H1 (cell line): ENCODE measurements around the gene TFDP1. TPM values are rescaled to one million over a fixed set of nuclear protein-coding genes. Genes with fewer than 3 reads are reported as not detected.

Experiments
- YY1 ChIP-seq: IDR thresholded peaks from 2 replicates; pipeline ENCODE4 v1.6.1; 2011; ENCODE audit warnings: low read depth, mild to moderate bottlenecking, low read length
- polyA plus RNA-seq, 7 experiments: library from polyadenylated mRNA; depleted of rRNA in 3 of 7; stranded (reverse) in 5 of 7; unstranded in 2 of 7; fragments of >200 nt in 5 of 7; fragments of 200-250 nt in 2 of 7; gene quantifications; 1 replicate in 5 of 7; 2 replicates in 1 of 7; 4 replicates in 1 of 7; pipeline versions ENCODE4 v1.2.1 to v1.2.3, GENCODE V29; 2011 to 2013; ENCODE audit warnings: missing spikeins in 2 of 7, mixed read lengths in 2 of 7
- total RNA-seq: library from RNA; stranded (reverse); fragmentation: NEBNext Ultra II Directional; extraction: Animal tissue kit (Norgen Biotek cat#: 25700); gene quantifications from 2 replicates; pipeline ENCODE4 v1.2.1, GENCODE V29; 2021

The TFDP1 gene
- total and polyA plus RNA-seq, 2 of the 8 experiments (the other 6 are each of a cell fraction or from before 2014, with no cell fraction given) = 43.6 to 81.9 TPM

DNA sequence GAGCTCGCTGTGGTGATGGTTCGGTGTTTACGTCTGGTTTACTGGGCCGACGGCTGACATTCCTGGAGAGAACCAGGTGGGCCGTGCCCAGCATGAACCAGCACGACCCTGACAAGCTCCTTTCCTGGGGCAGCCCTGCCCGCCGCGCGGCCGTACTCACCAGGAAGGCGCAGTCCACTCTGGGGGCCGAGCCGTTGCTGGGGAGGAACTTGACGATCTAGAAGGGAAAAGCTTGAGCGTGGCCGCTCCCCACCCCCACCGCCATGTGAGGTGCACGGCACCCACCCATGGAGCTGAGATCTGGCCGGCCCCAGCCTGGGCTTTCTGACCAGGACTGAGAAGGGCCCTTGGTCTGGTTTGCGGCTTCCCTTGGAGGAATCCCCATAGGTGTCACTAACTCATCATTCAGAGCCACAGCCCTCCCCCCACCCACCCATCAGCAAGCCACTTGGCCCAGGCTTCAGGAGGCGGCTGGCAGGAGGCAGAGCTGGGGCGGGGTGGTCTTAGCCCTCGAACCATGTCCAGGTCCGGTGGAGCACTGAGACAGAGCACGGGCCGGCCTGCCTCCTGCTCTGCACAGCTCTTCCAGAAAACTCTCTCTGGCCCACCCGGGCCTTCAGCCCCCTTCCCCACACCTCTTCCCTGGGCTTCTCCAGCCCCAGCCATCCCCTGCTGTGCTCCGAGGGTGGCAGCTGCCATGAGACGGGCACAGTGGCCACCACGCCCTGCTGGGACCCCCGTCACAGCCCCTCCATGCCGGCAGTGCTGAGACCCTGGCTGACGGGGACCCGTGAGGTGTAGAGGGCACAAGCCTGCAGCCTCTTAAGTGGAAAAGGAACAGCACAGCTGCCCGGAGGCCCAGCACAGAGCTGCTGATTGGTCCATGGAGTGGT is 67.2 kb downstream of the TFDP1 start (continued):
- no peak for TF ChIP-seq YY1
